ENCODE data around the gene ECT2.
A peak's percentile ranks its signal among the peaks of the same experiment; 100 is the strongest.

Gene ECT2

DNA sequence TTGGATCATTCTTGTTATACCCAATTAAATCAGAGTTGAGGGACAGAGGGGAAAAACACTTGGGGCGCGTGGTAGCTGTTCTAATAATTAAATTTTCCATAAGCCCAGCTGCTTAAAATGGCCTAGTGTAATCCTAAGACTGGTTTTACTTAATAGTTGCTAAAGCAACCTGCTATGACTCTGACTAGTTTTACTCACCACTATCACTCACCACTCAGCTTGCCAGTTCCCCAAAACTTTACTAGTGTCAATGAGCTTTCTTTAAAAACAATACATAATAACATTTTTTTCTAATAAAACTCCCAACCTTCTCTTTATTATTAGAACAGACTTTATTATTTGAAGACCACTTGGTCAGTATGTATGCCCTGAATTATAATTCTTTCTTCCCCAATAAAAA, 49.6 kb downstream of the ECT2 start:
- no peaks in the 10 kb centered on the region for H3K27me3 ChIP-seq (replicated peaks; ENCODE audit: control insufficient read depth, insufficient read depth, low read length)
- H3K36me3 ChIP-seq (ENCODE audit: control insufficient read depth, insufficient read depth, low read length), result no peaks in the 10 kb centered on the region; the same call in none of the 2 replicates
- TF ChIP-seq CTCF (IDR thresholded peaks at IDR 0.05; ENCODE audit: insufficient read depth, low read length, poor library complexity, severe bottlenecking), result no peak

DNA sequence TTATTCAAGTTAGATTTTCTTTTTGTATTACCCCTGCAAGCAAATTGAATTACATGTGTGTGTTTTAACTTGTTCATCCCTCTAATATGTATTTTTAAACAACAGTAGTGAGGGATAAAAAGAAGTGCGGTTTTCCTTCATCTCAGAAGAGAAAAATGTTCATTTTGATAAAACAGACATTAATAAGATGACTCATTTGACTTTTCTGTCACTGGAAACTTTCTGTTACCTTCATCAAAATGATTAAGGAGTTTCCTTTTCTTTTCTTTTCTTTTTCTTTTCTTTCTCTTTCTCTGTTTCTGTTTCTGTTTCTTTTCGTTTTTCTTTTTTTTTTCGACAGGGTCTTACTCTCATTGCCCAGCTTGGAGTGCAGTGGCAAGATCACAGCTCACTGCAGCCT, 53.0 kb downstream of the ECT2 start:
- no peaks in the 10 kb centered on the region; the same call in 1 of the 2 replicates for H3K36me3 ChIP-seq (ENCODE audit: control insufficient read depth, insufficient read depth, low read length)
- no peak for TF ChIP-seq CTCF (IDR thresholded peaks at IDR 0.05; ENCODE audit: insufficient read depth, low read length, poor library complexity, severe bottlenecking)
- DNase-seq (ENCODE audit: extremely low read depth, insufficient read length), result no peak

More for the DNA sequence above, 49.6 kb downstream of the ECT2 start:
- no peak overlapping the region for H3K4me3 ChIP-seq (replicated peaks; ENCODE audit: low read depth, low read length)
- DNase-seq (ENCODE audit: extremely low read depth, insufficient read length), result no peak

GRCh38 chr3:172804323-172804722, 53.8 kb downstream of the ECT2 start:
- Histone ChIP-seq H3K36me3 (ENCODE audit: control insufficient read depth, insufficient read depth, low read length) (no peaks in the 10 kb centered on the region; the same call in 1 of the 2 replicates), H3K27me3 (replicated peaks; ENCODE audit: control insufficient read depth, insufficient read depth, low read length) (no peaks in the 10 kb centered on the region)
- DNase-seq (ENCODE audit: extremely low read depth, insufficient read length), result no peak

More for the DNA sequence above, 53.0 kb downstream of the ECT2 start:
- no peak overlapping the region for H3K4me3 ChIP-seq (replicated peaks; ENCODE audit: low read depth, low read length)
- H3K27me3 ChIP-seq (replicated peaks; ENCODE audit: control insufficient read depth, insufficient read depth, low read length), result no peaks in the 10 kb centered on the region

DNA sequence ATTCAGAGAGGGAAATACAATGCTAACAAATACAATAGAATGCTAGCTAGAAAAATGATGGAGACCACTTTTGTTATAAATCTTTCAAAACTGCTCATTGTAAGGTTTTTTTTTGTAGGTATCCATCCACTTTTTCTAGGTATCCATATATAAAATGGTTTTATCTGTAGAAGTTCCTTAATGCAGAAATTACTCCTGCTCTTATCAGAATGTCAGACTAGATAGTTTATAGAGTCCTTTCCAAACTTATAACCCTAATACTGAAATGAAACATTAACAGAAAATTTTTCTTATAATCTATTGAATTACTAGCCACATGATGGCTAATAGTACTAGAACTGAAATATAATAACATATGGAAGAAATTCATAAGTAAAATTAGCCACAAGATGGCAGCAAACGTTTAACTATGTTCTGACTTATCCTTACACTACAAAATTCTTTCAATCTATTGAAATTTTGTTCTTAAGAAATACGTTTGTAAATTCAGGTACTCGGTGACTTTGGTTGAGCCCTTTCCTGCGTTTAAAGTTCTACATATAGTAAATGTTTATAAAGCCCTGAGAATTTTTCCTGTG, 58.5 kb downstream of the ECT2 start:
- DNase-seq (ENCODE audit: extremely low read depth, insufficient read length), result peak; percentile 1
- no peak overlapping the region for H3K4me3 ChIP-seq (replicated peaks; ENCODE audit: low read depth, low read length)
- TF ChIP-seq CTCF (IDR thresholded peaks at IDR 0.05; ENCODE audit: insufficient read depth, low read length, poor library complexity, severe bottlenecking), result peak; percentile 16
- H3K27me3 ChIP-seq (replicated peaks; ENCODE audit: control insufficient read depth, insufficient read depth, low read length), result no peaks in the 10 kb centered on the region
- no peaks in the 10 kb centered on the region; the same call in 1 of the 2 replicates for H3K36me3 ChIP-seq (ENCODE audit: control insufficient read depth, insufficient read depth, low read length)

More at GRCh38 chr3:172804323-172804722, 53.8 kb downstream of the ECT2 start:
- no peak overlapping the region for H3K4me3 ChIP-seq (replicated peaks; ENCODE audit: low read depth, low read length)
- TF ChIP-seq CTCF (IDR thresholded peaks at IDR 0.05; ENCODE audit: insufficient read depth, low read length, poor library complexity, severe bottlenecking), result no peak

GRCh38 chr3:172811099-172811498, 60.6 kb downstream of the ECT2 start:
- TF ChIP-seq CTCF (IDR thresholded peaks at IDR 0.05; ENCODE audit: insufficient read depth, low read length, poor library complexity, severe bottlenecking), result no peak
- H3K4me3 ChIP-seq (replicated peaks; ENCODE audit: low read depth, low read length), result no peak overlapping the region
- H3K27me3 ChIP-seq (replicated peaks; ENCODE audit: control insufficient read depth, insufficient read depth, low read length), result no peaks in the 10 kb centered on the region
- no peak for DNase-seq (ENCODE audit: extremely low read depth, insufficient read length)
- no peaks in the 10 kb centered on the region; the same call in 1 of the 2 replicates for H3K36me3 ChIP-seq (ENCODE audit: control insufficient read depth, insufficient read depth, low read length)

DNA sequence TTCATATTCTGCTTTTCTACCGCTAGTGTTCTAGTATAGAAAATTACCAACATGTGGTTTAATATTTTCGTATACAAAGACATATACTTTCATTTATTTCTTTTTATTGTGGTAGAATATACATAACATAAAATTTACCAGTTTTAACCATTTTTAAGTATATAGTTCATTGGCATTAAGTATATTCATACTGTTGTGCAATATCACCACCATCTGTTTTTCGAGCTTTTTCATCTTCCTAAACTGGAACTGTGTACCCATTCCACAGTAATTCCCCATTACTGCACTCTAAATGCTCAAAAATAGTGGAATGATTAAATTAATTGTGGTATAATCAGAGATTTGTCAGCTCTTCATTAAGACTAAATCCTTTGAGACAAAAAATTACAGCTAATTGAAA, 62.9 kb downstream of the ECT2 start:
- no peak for DNase-seq (ENCODE audit: extremely low read depth, insufficient read length)
- TF ChIP-seq CTCF (IDR thresholded peaks at IDR 0.05; ENCODE audit: insufficient read depth, low read length, poor library complexity, severe bottlenecking), result no peak
- H3K4me3 ChIP-seq (replicated peaks; ENCODE audit: low read depth, low read length), result no peak overlapping the region
- no peaks in the 10 kb centered on the region for H3K27me3 ChIP-seq (replicated peaks; ENCODE audit: control insufficient read depth, insufficient read depth, low read length)
- no peaks in the 10 kb centered on the region for H3K36me3 ChIP-seq (ENCODE audit: control insufficient read depth, insufficient read depth, low read length)

Measured in GM06990 (cell line).